ENCODE measurements around the gene SMIM38. TPM values are rescaled to one million over a fixed set of nuclear protein-coding genes. Genes with fewer than 3 reads are reported as not detected.

SMIM38 gene
- total RNA-seq (ENCODE audit: unreplicated experiment), result not detected
- long read RNA-seq, result 0 reads

DNA sequence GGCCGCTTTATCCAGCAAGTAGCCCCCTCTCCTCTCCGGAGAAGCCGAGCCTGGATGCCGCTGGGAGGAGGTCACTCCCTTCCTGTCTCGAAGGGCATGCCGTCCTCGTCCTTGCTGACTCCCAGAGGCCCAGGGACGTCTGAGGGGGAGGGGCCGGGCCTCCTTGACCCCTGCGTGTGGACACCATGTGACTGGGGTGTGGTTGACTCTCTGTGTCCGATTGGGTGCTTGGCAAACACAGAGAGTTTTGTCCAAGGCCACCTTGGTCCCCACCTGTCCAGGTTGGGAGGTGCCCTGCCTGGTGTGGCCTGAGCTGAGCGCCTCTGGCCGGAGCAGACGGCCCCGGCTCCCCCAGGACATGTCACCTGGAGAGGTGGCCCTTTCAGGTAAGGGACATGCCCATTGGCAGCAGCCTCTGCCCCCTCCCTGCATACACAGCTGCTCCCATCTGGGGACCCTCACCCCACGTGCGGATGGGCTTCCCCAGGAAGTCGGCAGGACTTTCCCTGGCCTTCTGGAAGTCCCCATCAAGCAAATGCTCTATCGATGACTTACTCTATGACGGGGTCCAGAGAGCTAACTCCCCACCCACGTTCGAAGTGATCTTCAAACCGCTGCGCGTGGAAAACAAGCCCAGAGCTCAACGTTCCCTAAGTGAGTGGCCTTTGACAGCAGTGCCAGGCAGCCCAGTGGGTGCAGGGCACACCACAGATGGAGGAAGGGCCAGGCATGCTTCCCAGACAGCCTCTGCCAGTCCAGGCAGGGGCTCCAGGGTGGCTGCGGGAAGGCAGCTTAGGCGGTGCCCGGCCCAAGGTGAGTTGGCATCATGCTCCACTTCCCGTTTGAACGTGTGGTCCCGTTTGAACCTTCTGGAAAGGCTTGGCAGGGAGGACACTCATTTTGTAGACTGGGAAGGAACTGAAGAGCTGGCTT is at the start of gene SMIM38:
Gene SMIM38, plus strand, starts transcription at position 634 of the 933 bp plus-strand sequence. CDS start 1,912 bp downstream, outside the sequence.
- Mint-ChIP-seq H3K36me3 (ENCODE audit: low read depth, unreplicated experiment) (no peaks in the 10 kb centered on the region), H3K27me3 (ENCODE audit: unreplicated experiment) (peaks cover 3% of the 10 kb centered on the region), H3K27ac (ENCODE audit: unreplicated experiment) (no peak within 1 kb of the TSS), H3K4me3 (ENCODE audit: unreplicated experiment) (no peak within 1 kb of the TSS), H3K9me3 (ENCODE audit: unreplicated experiment) (no peaks in the 10 kb centered on the region), H3K4me1 (ENCODE audit: unreplicated experiment) (peaks cover 4% of the 10 kb centered on the region)
- DNase-seq (ENCODE audit: low spot score), result no peak
- TF ChIP-seq, protein P1, sequence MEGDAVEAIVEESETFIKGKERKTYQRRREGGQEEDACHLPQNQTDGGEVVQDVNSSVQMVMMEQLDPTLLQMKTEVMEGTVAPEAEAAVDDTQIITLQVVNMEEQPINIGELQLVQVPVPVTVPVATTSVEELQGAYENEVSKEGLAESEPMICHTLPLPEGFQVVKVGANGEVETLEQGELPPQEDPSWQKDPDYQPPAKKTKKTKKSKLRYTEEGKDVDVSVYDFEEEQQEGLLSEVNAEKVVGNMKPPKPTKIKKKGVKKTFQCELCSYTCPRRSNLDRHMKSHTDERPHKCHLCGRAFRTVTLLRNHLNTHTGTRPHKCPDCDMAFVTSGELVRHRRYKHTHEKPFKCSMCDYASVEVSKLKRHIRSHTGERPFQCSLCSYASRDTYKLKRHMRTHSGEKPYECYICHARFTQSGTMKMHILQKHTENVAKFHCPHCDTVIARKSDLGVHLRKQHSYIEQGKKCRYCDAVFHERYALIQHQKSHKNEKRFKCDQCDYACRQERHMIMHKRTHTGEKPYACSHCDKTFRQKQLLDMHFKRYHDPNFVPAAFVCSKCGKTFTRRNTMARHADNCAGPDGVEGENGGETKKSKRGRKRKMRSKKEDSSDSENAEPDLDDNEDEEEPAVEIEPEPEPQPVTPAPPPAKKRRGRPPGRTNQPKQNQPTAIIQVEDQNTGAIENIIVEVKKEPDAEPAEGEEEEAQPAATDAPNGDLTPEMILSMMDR (IDR thresholded peaks at IDR 0.05; ENCODE audit: unreplicated experiment), result no peak

DNA sequence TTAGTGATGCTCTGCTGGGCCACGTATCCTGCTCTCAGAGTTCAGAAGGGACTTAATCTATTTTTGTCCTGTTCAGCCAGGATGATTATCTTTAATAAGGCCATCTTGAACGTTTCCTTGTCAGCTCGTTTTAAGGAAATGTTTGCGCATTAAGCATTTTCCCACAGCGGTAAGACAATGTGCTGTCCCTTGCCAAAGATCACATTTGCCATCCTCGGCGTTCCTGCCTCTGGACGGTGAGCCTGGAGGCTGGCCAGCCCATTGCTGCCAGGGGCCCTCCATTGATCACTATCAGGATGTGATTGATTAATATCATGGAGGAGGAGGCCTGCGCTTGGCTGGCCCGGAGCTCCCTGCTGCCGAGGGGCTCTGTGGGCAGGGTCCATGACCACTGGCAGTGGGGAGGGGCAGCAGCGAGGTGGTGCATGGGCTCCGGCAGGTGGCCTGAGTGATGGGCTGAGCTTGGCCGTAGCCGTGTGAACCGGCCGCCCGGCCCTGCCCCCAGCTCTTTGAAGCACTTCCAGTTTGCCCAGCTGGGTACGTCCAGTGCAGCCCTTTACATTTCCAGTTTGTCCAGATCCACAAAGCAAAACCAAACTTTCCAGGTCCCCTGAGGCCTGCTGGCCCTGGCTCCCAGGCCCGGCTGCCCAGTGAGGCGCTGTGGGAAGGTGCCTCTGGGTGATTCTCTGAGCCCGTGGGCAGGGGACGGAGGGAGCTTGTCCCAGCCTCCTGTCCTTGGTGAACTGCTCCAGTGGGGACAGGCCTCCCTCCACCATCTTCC is 49.5 kb upstream of the SMIM38 start:
- Mint-ChIP-seq H3K27me3 (ENCODE audit: unreplicated experiment) (peaks cover 17% of the 10 kb centered on the region), H3K36me3 (ENCODE audit: low read depth, unreplicated experiment) (peaks cover 9% of the 10 kb centered on the region), H3K4me1 (ENCODE audit: unreplicated experiment) (peaks cover 5% of the 10 kb centered on the region), H3K27ac (ENCODE audit: unreplicated experiment) (no peak overlapping the region), H3K4me3 (ENCODE audit: unreplicated experiment) (no peak overlapping the region), H3K9me3 (ENCODE audit: unreplicated experiment) (no peaks in the 10 kb centered on the region)
- DNase-seq (ENCODE audit: low spot score), result no peak
- TF ChIP-seq, protein P1 (IDR thresholded peaks at IDR 0.05; ENCODE audit: unreplicated experiment), result no peak

DNA sequence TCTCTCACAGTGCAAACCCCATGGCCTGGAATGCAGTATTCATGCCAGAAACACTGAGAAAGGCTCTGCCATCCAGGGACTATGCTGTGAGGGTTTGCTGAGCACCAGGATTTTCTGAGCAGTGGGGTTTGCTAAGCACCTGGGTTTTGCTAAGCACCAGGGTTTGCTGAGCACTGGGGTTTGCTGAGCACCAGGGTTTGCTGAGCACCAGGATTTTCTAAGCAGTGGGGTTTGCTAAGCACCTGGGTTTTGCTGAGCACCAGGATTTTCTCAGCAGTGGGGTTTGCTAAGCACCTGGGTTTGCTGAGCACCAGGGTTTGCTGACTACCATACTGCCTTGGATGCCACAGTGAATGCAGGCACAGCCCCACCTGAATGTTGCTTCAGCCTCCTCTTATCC is 48.3 kb upstream of the SMIM38 start:
- Mint-ChIP-seq H3K36me3 (ENCODE audit: low read depth, unreplicated experiment) (peaks cover 9% of the 10 kb centered on the region), H3K4me1 (ENCODE audit: unreplicated experiment) (peaks cover 5% of the 10 kb centered on the region), H3K27me3 (ENCODE audit: unreplicated experiment) (peaks cover 17% of the 10 kb centered on the region), H3K9me3 (ENCODE audit: unreplicated experiment) (no peaks in the 10 kb centered on the region), H3K4me3 (ENCODE audit: unreplicated experiment) (no peak overlapping the region), H3K27ac (ENCODE audit: unreplicated experiment) (no peak overlapping the region)
- TF ChIP-seq, protein P1 (IDR thresholded peaks at IDR 0.05; ENCODE audit: unreplicated experiment), result no peak
- DNase-seq (ENCODE audit: low spot score), result no peak

DNA sequence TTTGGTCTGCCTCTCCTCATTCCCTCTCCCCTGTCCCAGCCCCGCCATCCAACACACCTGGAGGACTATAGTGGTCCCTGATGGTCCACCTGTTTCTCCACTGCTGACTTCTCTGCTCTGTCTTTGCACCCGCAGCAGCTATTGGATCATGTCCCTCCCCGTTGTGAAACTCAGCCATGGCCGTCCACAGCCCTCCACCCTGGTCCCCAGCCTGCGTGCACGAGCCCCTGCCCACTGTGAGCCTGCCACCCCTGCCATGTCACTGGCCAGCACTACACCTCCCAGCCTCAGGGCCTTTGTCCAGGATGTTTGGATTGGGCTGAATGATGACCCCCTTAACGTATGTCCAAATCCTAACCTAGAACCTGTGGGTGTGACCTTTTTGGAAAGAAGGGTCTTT is 47.7 kb upstream of the SMIM38 start:
- H3K4me3 Mint-ChIP-seq (ENCODE audit: unreplicated experiment), result no peak overlapping the region
- H3K9me3 Mint-ChIP-seq (ENCODE audit: unreplicated experiment), result no peaks in the 10 kb centered on the region
- no peak overlapping the region for H3K27ac Mint-ChIP-seq (ENCODE audit: unreplicated experiment)
- peaks cover 5% of the 10 kb centered on the region for H3K4me1 Mint-ChIP-seq (ENCODE audit: unreplicated experiment)
- no peak for DNase-seq (ENCODE audit: low spot score)
- peaks cover 17% of the 10 kb centered on the region for H3K27me3 Mint-ChIP-seq (ENCODE audit: unreplicated experiment)
- H3K36me3 Mint-ChIP-seq (ENCODE audit: low read depth, unreplicated experiment), result peaks cover 9% of the 10 kb centered on the region
- TF ChIP-seq, protein P1 (IDR thresholded peaks at IDR 0.05; ENCODE audit: unreplicated experiment), result no peak

All from endothelial cell (in vitro differentiated cells).